ENCODE measurements around the gene ZNF555.

GRCh38 chr19:2896694-2897093 is 55.4 kb downstream of the ZNF555 start:
- TF ChIP-seq EZH2phosphoT487 (IDR thresholded peaks at IDR 0.05) (no peak), CTCF (IDR thresholded peaks at IDR 0.05) (no peak)

Data from neural progenitor cell (in vitro differentiated cells).